OCI-LY3 (cell line): ENCODE results near the gene TRNP1.

Experiments
- H2AFZ ChIP-seq: fragments of 200-600, 300-600 bp; shearing (Covaris generic); 2 replicates; pipeline ENCODE4 v1.6.0; 2014; ENCODE audit warnings: antibody characterized with exemption, low read depth, low read length
- H3K27ac ChIP-seq: fragments of 200-600, 300-600 bp; sonication (generic); 2 replicates; pipeline ENCODE4 v1.5.1; 2014; ENCODE audit warnings: mild to moderate bottlenecking, low read length, moderate library complexity, mixed read lengths
- H3K27me3 ChIP-seq: fragments of 200-600, 300-600 bp; sonication (generic); 2 replicates; pipeline ENCODE4 v1.6.1; 2014; ENCODE audit warnings: low read depth, low read length, mixed read lengths
- H3K36me3 ChIP-seq: fragments of 200-600, 300-600 bp; sonication (generic); replicated peaks from 2 replicates; pipeline ENCODE3; 2014; ENCODE audit warnings: low read depth, low read length, mixed read lengths
- H3K4me1 ChIP-seq: fragments of 300-600, 200-600 bp; sonication (generic); 2 replicates; pipeline ENCODE4 v1.6.1; 2014; ENCODE audit warnings: low read length, mixed read lengths
- H3K4me2 ChIP-seq: fragments of 200-600, 300-600 bp; sonication (generic); 2 replicates; pipeline ENCODE4 v1.6.1; 2014; ENCODE audit warnings: low read length, mixed read lengths
- H3K4me3 ChIP-seq: fragments of 300-600, 200-600 bp; sonication (generic); 2 replicates; pipeline ENCODE4 v1.5.1; 2014; ENCODE audit warnings: antibody characterized with exemption, mild to moderate bottlenecking, low read length, moderate library complexity
- H3K79me2 ChIP-seq: fragments of 300-600, 200-600 bp; shearing (Covaris generic); 2 replicates; pipeline ENCODE4 v1.6.1; 2014; ENCODE audit warnings: mild to moderate bottlenecking, low read length, mixed read lengths
- H3K9ac ChIP-seq: fragments of 300-600, 200-600 bp; shearing (Covaris generic); 2 replicates; pipeline ENCODE4 v1.6.0; 2014; ENCODE audit warnings: mild to moderate bottlenecking, low read length, moderate library complexity
- H3K9me3 ChIP-seq: fragments of 200-600, 300-600 bp; shearing (Covaris generic); 2 replicates; pipeline ENCODE4 v1.6.1; 2014; ENCODE audit warnings: low read length, mixed read lengths; ENCODE audit not compliant: insufficient read depth
- H4K20me1 ChIP-seq: fragments of 200-600, 300-600 bp; sonication (generic); 2 replicates; pipeline ENCODE4 v1.6.1; 2016; ENCODE audit warnings: low read length, mixed read lengths; ENCODE audit not compliant: insufficient read depth
- CTCF ChIP-seq: fragments of 200-600, 300-600 bp; sonication (generic); IDR thresholded peaks from 2 replicates; pipeline ENCODE4 v1.5.1; 2014; ENCODE audit warnings: antibody characterized with exemption, low read length, low read depth
- EZH2phosphoT487 ChIP-seq: fragments of 200-600 bp; shearing (Covaris generic); IDR thresholded peaks from 2 replicates; pipeline ENCODE4 v1.6.1; 2018; ENCODE audit warnings: antibody characterized with exemption, mixed run types, low read depth

The TRNP1 gene

GRCh38 chr1:27000090-27000816 is 6.8 kb downstream of the TRNP1 start:
- Histone ChIP-seq H3K27ac (no peak overlapping the region), H3K36me3 (no peaks in the 10 kb centered on the region), H3K4me1 (peaks cover 13% of the 10 kb centered on the region), H3K9me3 (no peaks in the 10 kb centered on the region), H3K9ac (no peak overlapping the region), H3K4me2 (no peak overlapping the region), H3K4me3 (no peak overlapping the region), H3K79me2 (no peaks in the 10 kb centered on the region), H2AFZ (no peak overlapping the region), H4K20me1 (no peaks in the 10 kb centered on the region), H3K27me3 (0 out of 2 replicates have a peak, but pooled peaks cover 3% of the 10 kb centered on the region)
- TF ChIP-seq CTCF, result no peak
- no peak for TF ChIP-seq EZH2phosphoT487

- Histone ChIP-seq H3K79me2 (no peaks in the 10 kb centered on the region), H3K4me3 (no peak overlapping the region), H3K27ac (no peak overlapping the region), H3K4me1 (peaks cover 13% of the 10 kb centered on the region), H3K4me2 (no peak overlapping the region), H4K20me1 (no peaks in the 10 kb centered on the region), H3K9me3 (no peaks in the 10 kb centered on the region), H2AFZ (no peak overlapping the region), H3K36me3 (no peaks in the 10 kb centered on the region), H3K9ac (no peak overlapping the region), H3K27me3 (0 out of 2 replicates have a peak, but pooled peaks cover 3% of the 10 kb centered on the region)
- no peak for TF ChIP-seq EZH2phosphoT487
- TF ChIP-seq CTCF, result no peak
Measured at GRCh38 chr1:27000817-27001460, 7.4 kb downstream of the TRNP1 start.

- Histone ChIP-seq H2AFZ (peak overlapping the region; percentile 26; the same call in 1 of the 2 replicates), H3K27ac (peak overlapping the region; percentile 0; the same call in 1 of the 2 replicates), H4K20me1 (no peaks in the 10 kb centered on the region), H3K4me3 (peak overlapping the region; percentile 41), H3K79me2 (no peaks in the 10 kb centered on the region), H3K36me3 (no peaks in the 10 kb centered on the region), H3K4me2 (peak overlapping the region; percentile 51), H3K27me3 (no peaks in the 10 kb centered on the region), H3K9me3 (no peaks in the 10 kb centered on the region), H3K4me1 (peaks cover 13% of the 10 kb centered on the region), H3K9ac (peak overlapping the region; percentile 3; the same call in 1 of the 2 replicates)
- TF ChIP-seq EZH2phosphoT487, result no peak
- no peak for TF ChIP-seq CTCF
Measured at GRCh38 chr1:27001570-27002360, 8.3 kb downstream of the TRNP1 start.
